Fibroblast of lung (primary cell): ENCODE data around the gene XYLT1.

ENCODE experiments used
- EZH2 ChIP-seq: IDR thresholded peaks from 2 replicates; pipeline ENCODE4 v1.5.1; 2012; ENCODE audit warnings: low read length, control low read depth, mild to moderate bottlenecking; ENCODE audit errors: missing control alignments
- TF ChIP-seq, protein P1 (sequence below), 2 donors: IDR thresholded peaks in 1 of 2; conservative IDR thresholded peaks in 1 of 2; 1 replicate in 1 of 2; 2 replicates in 1 of 2; pipeline ENCODE4 v1.5.1; 2011 to 2012; ENCODE audit warnings: low read length in 2 of 2, control low read depth in 1 of 2, inconsistent platforms in 1 of 2, low read depth in 1 of 2, mild to moderate bottlenecking in 1 of 2

- TF ChIP-seq, protein P1, sequence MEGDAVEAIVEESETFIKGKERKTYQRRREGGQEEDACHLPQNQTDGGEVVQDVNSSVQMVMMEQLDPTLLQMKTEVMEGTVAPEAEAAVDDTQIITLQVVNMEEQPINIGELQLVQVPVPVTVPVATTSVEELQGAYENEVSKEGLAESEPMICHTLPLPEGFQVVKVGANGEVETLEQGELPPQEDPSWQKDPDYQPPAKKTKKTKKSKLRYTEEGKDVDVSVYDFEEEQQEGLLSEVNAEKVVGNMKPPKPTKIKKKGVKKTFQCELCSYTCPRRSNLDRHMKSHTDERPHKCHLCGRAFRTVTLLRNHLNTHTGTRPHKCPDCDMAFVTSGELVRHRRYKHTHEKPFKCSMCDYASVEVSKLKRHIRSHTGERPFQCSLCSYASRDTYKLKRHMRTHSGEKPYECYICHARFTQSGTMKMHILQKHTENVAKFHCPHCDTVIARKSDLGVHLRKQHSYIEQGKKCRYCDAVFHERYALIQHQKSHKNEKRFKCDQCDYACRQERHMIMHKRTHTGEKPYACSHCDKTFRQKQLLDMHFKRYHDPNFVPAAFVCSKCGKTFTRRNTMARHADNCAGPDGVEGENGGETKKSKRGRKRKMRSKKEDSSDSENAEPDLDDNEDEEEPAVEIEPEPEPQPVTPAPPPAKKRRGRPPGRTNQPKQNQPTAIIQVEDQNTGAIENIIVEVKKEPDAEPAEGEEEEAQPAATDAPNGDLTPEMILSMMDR (conservative IDR thresholded peaks at IDR 0.05 in 1 of 2, IDR thresholded peaks at IDR 0.05 in 1 of 2; ENCODE audit: low read depth in 1 of 2, low read length in 2 of 2) = no peak
- no peak for TF ChIP-seq EZH2
These were observed 391.7 kb downstream of the XYLT1 start for GRCh38 chr16:17078931-17079631.
